OCI-LY1 (cell line): Measurements from ENCODE around the gene LAG3.

Source experiments
- EZH2 ChIP-seq: fragments of 200-600 bp; sonication (generic), shearing (Covaris generic); IDR thresholded peaks from 2 replicates; pipeline ENCODE4 v1.8.0; 2017; ENCODE audit warnings: borderline replicate concordance, mixed run types, mild to moderate bottlenecking, antibody characterized with exemption, low read length, moderate library complexity, mixed read lengths
- TF ChIP-seq, protein P1 (sequence below): fragments of 200-600 bp; sonication (generic), shearing (Covaris generic); IDR thresholded peaks from 2 replicates; pipeline ENCODE4 v1.5.1; 2017; ENCODE audit warnings: mild to moderate bottlenecking, antibody characterized with exemption, low read length, moderate library complexity, mixed read lengths

- TF ChIP-seq, protein P1, sequence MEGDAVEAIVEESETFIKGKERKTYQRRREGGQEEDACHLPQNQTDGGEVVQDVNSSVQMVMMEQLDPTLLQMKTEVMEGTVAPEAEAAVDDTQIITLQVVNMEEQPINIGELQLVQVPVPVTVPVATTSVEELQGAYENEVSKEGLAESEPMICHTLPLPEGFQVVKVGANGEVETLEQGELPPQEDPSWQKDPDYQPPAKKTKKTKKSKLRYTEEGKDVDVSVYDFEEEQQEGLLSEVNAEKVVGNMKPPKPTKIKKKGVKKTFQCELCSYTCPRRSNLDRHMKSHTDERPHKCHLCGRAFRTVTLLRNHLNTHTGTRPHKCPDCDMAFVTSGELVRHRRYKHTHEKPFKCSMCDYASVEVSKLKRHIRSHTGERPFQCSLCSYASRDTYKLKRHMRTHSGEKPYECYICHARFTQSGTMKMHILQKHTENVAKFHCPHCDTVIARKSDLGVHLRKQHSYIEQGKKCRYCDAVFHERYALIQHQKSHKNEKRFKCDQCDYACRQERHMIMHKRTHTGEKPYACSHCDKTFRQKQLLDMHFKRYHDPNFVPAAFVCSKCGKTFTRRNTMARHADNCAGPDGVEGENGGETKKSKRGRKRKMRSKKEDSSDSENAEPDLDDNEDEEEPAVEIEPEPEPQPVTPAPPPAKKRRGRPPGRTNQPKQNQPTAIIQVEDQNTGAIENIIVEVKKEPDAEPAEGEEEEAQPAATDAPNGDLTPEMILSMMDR = peak; percentile 86
- no peak for TF ChIP-seq EZH2
Observed at GRCh38 chr12:6825398-6826124, 53.2 kb downstream of the LAG3 start.
